Measurements from ENCODE around the gene AUTS2. TPM values are rescaled to one million over a fixed set of nuclear protein-coding genes. Genes with fewer than 3 reads are reported as not detected.

Gene AUTS2
- polyA plus RNA-seq, 6 donors from 2014 or later = 8.8 to 28.0 (median 20.9) TPM

DNA sequence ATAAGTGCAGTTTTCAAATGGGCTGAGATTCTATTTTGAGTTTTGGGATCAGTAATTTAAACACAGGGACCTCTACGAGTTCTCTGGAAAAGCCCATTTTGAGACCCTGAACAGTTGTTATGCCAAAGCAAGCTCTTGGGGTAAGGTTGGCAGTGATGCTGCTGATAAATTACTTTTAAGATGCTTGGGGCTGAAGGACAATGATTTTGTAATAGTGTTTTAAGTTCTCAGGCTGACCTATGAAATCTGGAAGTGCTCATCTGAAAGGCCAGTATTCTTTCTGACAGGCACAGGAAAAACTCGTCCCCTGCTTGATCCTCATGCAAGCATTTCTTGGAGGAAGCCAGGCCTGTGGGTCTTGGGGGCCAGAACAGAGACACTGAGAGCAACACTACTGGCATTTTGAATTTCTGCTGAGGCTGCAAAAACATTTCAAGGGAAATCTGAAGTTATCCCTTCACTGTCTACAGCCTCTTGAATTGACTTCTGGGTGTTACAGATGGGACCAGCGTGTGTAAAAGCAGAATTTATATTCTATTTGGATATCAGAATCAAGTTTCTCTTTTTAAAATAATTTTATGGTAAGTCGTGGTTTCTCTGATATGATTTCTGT, 79.7 kb downstream of the AUTS2 start:
- no peak for ATAC-seq (ENCODE audit: low read depth in 2 of 2)
- H3K27ac Mint-ChIP-seq = peak overlapping the region in 1 of 6 donors; percentile 36
- no peak overlapping the region for H3K4me3 Mint-ChIP-seq
- DNase-seq = no peak
- H3K27me3 Mint-ChIP-seq = no peaks in the 10 kb centered on the region
- H3K4me1 Mint-ChIP-seq = peaks cover 0 to 18% (median 4%) of the 10 kb centered on the region in 3 donors
- no peaks in the 10 kb centered on the region for H3K9me3 Mint-ChIP-seq
- H3K36me3 Mint-ChIP-seq = no peaks in the 10 kb centered on the region

DNA sequence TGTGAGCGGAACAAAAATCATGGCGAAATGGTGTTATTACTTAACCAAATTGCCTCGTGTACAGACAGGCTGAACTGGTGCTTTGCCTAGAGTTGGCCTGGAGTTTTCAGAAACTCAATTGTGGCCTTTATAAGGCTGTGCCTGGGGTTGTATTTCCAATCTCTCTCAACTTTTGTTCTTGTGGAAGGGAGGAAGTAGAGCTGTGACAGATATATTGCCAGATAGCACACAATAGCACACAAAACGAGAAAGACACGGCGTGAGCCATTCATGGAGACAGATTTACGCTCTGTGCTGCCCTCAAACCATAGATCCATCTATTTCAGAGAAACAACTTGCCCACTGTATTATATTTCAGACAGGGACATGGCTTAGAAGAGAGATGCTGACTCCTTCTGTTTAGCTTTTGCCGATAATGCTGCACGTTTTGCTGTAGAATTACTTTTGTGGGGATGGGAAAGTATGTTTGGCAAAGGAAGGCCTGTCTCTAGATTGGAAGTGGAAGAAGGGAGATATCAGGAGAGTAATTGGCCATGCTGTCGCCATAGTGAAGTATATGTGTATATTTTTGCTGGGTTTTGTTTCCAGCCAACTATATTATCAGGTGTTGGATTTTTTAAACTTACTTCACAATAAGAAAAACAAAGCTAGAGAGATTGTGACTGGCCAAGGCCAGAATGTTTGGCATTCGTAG, 80.4 kb downstream of the AUTS2 start:
- Mint-ChIP-seq H3K36me3 (no peaks in the 10 kb centered on the region), H3K9me3 (no peaks in the 10 kb centered on the region), H3K27ac (peak overlapping the region in 1 of 6 donors; percentile 8), H3K4me3 (no peak overlapping the region), H3K4me1 (peaks cover 0 to 18% (median 4%) of the 10 kb centered on the region in 3 donors), H3K27me3 (no peaks in the 10 kb centered on the region)
- DNase-seq (no peak), ATAC-seq (ENCODE audit: low read depth in 2 of 2) (no peak)

DNA sequence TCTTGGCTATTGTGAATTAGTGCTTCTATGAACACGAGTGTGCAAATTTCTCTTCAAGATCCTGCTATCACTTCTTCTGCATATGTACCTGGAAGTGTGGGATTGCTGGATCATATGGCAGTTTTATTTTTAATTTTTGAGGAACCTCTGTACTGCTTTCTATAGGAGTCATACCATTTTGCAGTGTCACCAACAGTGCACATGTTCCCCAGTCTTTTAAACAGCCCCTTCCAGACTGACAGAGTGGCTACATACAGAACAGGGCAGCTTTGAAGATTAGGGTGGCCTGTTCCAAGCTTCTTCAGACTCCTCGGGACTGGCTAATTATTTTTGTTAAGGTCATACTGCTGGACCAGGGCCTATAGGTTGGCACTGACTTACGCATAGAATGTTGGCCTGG, 82.9 kb downstream of the AUTS2 start:
- Mint-ChIP-seq H3K4me3 (no peak overlapping the region), H3K27ac (no peak overlapping the region), H3K9me3 (no peaks in the 10 kb centered on the region), H3K27me3 (no peaks in the 10 kb centered on the region), H3K36me3 (no peaks in the 10 kb centered on the region), H3K4me1 (peaks cover 3 to 18% (median 4%) of the 10 kb centered on the region in 3 donors)
- DNase-seq = no peak
- ATAC-seq (ENCODE audit: low read depth in 2 of 2) = no peak

DNA sequence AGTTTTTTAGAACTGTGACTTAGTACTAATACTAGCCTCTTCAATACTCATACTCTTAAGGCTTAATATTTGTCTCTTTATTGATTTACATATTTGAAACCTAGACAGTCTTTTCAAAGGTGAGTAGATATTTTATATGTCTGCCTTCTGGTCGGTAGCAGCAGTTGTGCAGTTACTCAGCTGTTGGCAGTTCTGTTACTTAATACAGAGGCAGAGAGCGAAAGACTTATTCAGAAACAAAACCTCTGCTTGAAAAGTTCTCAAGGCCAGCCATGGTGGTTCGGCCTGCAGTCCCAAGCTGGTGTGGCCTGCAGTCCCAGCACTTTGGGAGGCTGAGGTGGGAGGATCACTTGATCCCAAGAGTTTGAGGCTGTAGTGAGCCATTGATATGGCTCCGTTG, 84.2 kb downstream of the AUTS2 start:
- DNase-seq (no peak), ATAC-seq (ENCODE audit: low read depth in 2 of 2) (no peak)
- H3K27me3 Mint-ChIP-seq = no peaks in the 10 kb centered on the region
- H3K4me1 Mint-ChIP-seq = peaks cover 3 to 13% (median 4%) of the 10 kb centered on the region in 3 donors
- peak overlapping the region in 1 of 8 donors; percentile 29 for H3K4me3 Mint-ChIP-seq
- no peaks in the 10 kb centered on the region for H3K36me3 Mint-ChIP-seq
- H3K27ac Mint-ChIP-seq = peak overlapping the region in 1 of 6 donors; percentile 22
- H3K9me3 Mint-ChIP-seq = no peaks in the 10 kb centered on the region

DNA sequence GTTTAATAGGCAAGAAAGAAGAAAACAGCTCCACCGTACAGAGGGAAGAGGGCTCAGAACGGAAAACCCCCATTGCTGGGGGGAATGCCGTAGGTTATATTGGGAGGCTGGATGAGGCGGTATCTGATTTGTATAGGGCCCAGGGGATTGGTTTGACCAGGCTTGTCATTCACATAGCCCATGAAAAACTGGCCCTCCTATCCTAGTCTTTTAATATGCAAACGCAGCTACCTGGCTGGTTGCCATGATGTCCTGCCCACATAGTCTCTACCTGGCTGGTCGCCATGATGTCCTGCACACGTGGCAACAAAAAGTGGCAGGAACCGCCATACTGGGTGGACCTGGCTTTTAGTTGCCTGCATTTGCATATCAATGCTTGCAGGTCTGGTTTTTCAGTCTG, 84.7 kb downstream of the AUTS2 start:
- Mint-ChIP-seq H3K9me3 (no peaks in the 10 kb centered on the region), H3K27ac (peak overlapping the region in 1 of 6 donors; percentile 22), H3K36me3 (no peaks in the 10 kb centered on the region), H3K27me3 (no peaks in the 10 kb centered on the region), H3K4me3 (peak overlapping the region in 1 of 8 donors; percentile 29), H3K4me1 (peaks cover 3 to 12% (median 4%) of the 10 kb centered on the region in 3 donors)
- DNase-seq (no peak), ATAC-seq (ENCODE audit: low read depth in 2 of 2) (no peak)

DNA sequence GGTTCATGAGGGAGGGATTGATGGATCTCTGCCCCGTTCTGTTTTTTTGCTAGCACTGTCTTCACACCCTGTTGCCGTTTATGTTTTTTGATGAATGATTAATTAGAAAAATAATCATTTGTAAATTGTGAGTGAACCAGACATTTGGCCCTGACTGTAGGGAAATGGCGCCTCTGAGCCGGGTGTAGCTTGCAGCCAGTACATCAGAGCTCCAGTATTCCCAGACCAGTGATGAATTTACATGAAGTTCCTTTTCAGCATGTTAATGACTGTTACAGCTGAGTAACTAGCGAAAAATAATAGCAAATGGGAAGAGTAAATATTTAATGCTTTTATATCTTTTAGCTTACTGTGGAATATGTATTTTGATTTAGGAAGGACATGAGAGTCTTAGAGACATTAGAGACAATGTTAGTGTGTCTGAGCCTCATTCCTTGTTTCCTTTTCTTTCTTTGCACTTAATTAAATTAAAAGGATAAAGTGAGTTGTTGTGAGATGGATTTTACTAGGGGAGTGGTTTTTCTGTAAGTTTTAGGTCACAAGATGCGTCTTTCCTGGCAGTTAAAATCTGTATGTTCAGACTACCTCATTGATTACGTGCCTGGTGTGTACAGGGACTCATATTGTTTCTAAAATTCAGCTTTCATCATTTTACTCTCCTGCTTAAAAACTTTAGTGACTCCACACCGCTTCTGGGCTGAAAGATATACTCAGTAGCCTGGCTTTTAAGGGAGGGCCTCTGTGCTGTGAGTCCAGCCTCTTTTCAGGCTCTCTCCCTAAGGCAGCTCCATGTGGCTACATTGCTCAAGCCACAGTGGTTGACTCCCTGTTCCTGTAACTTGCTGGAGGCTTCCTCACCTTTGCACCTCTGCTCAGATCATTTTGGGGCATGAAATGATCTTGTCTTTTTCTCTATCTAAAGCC, 86.4 kb downstream of the AUTS2 start:
- ATAC-seq (ENCODE audit: low read depth in 2 of 2) = no peak
- peaks cover 0 to 5% (median 3%) of the 10 kb centered on the region in 3 donors for H3K4me1 Mint-ChIP-seq
- no peak overlapping the region for H3K4me3 Mint-ChIP-seq
- H3K36me3 Mint-ChIP-seq = no peaks in the 10 kb centered on the region
- peak overlapping the region in 3 of 6 donors; percentile 7 to 77 (median 44) for H3K27ac Mint-ChIP-seq
- H3K27me3 Mint-ChIP-seq = no peaks in the 10 kb centered on the region
- no peaks in the 10 kb centered on the region for H3K9me3 Mint-ChIP-seq
- no peak for DNase-seq

DNA sequence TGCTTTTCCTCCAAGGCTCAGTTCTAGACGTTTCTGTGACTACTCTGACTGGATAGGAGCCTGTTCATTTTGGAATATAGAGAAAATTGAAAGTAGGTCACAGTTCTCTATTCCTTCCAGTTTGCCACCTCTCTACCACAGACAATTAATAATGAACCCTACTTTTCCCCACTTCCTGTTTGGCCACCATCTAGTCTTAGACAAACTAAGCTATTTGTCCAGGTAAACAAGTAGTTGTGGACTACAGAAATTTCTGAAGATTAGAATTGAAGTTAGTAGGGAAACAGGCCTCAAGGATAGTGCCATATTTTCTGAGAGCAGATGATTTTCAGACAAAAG, 87.0 kb downstream of the AUTS2 start:
- ATAC-seq (ENCODE audit: low read depth in 2 of 2) = no peak
- H3K27ac Mint-ChIP-seq = peak overlapping the region in 2 of 6 donors; percentile 44 to 77
- H3K36me3 Mint-ChIP-seq = no peaks in the 10 kb centered on the region
- DNase-seq = no peak
- no peaks in the 10 kb centered on the region for H3K27me3 Mint-ChIP-seq
- no peak overlapping the region for H3K4me3 Mint-ChIP-seq
- H3K9me3 Mint-ChIP-seq = no peaks in the 10 kb centered on the region
- H3K4me1 Mint-ChIP-seq = peaks cover 0 to 5% (median 3%) of the 10 kb centered on the region in 3 donors

DNA sequence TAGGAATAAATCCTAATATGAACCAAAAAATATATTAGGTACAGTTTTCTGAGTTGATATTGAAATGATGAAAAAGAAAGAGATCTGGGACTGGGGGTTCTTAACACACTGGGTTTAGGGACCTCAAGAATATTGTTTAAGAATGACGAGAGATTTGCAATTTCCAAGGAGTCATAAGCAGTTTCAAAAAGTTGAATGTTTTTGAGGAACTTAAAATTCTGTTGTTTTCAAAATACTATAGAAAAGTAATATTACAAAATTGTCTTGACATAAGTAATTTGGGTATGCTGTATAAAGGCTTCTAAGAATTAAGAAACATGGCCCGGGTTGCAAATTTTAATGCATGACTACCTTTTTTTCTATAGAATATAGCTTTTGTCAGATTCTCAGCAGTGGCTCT, 88.1 kb downstream of the AUTS2 start:
- no peak for DNase-seq
- Mint-ChIP-seq H3K4me1 (peaks cover 0 to 3% (median 0%) of the 10 kb centered on the region in 3 donors), H3K9me3 (no peaks in the 10 kb centered on the region), H3K27ac (no peak overlapping the region), H3K4me3 (no peak overlapping the region), H3K36me3 (no peaks in the 10 kb centered on the region), H3K27me3 (no peaks in the 10 kb centered on the region)
- no peak for ATAC-seq (ENCODE audit: low read depth in 2 of 2)

DNA sequence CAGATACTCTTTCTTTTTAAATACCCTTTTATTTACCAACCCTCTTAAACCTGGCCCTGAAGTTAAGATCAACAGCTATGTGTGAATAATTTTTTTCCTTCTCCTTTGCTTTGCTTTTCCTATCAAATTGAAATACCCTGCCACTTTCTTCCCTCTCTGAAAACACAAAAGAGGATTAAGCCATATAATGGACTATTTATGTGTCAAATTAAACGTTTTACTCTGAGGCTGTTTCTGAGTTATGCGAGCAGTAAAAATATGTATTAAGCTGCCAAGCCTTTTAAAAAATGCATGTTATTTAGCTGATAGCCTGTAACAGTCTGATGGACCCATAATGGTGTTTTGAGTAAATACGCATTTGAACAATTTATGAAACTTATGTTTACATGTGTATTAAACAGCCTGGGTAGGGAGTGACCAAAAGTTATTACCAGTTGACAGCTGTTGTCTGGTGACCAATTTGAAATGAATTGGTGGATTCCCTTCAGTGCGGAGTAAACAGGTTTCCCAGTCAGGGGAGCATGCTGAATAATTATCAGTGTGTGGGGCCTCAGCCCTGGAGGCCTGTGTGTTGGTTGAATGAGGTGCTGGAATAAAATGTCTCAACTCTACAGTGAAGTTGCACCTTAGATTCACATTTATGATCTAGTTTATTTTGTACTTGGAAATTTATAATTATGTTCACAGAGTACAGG, 89.6 kb downstream of the AUTS2 start:
- Mint-ChIP-seq H3K4me3 (no peak overlapping the region), H3K27ac (no peak overlapping the region), H3K27me3 (no peaks in the 10 kb centered on the region), H3K4me1 (peaks cover 3 to 9% (median 5%) of the 10 kb centered on the region in 3 donors), H3K9me3 (no peaks in the 10 kb centered on the region), H3K36me3 (no peaks in the 10 kb centered on the region)
- ATAC-seq (ENCODE audit: low read depth in 2 of 2) = no peak
- no peak for DNase-seq

DNA sequence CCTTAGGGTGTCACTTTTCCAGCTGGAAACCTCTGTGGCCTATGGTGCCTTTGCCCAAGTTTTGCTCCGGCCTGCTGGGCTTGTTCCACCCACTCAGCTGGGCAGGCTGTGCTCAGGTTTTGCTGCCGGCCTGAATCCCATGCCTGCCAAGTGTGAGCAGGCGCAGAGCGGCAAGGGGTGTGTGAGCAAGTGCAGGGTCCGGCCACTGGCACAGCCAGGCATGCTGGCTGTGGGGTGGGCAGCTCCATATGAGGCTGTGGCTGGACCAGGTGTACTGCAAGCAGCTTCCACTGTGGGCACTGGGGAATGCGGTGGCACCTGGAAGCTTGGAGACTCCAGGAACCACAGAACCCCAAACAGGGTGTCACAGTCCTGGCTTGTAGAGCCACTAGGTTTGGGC, 92.1 kb downstream of the AUTS2 start:
- DNase-seq (no peak), ATAC-seq (ENCODE audit: low read depth in 2 of 2) (no peak)
- no peaks in the 10 kb centered on the region for H3K36me3 Mint-ChIP-seq
- H3K4me3 Mint-ChIP-seq = no peak overlapping the region
- peaks cover 9 to 23% (median 11%) of the 10 kb centered on the region in 3 donors for H3K4me1 Mint-ChIP-seq
- H3K27me3 Mint-ChIP-seq = no peaks in the 10 kb centered on the region
- H3K9me3 Mint-ChIP-seq = no peaks in the 10 kb centered on the region
- H3K27ac Mint-ChIP-seq = no peak overlapping the region

DNA sequence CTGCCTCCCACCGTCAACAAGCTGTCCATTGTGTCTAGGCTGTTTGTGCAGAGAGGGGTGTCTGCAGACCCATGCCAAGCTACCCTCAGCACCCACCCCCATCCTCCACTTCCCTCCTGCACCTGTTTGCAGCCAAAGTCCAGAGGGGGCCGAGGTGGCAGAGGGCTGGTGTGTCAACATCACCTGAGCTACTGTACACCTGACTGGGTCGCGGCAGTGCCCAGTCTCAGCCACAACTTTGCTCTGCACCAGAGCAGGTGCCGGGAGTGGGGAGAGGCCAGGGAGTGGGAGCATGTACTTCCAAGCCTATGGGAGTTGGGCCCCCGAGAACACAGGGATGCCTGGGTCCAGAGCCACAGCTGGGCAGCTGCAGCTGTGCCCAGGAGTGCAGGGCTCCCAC, 93.1 kb downstream of the AUTS2 start:
- H3K27ac Mint-ChIP-seq = no peak overlapping the region
- H3K9me3 Mint-ChIP-seq = no peaks in the 10 kb centered on the region
- H3K36me3 Mint-ChIP-seq = no peaks in the 10 kb centered on the region
- DNase-seq = no peak
- peaks cover 16 to 30% (median 17%) of the 10 kb centered on the region in 3 donors for H3K4me1 Mint-ChIP-seq
- no peaks in the 10 kb centered on the region for H3K27me3 Mint-ChIP-seq
- peak overlapping the region in 1 of 8 donors; percentile 17 for H3K4me3 Mint-ChIP-seq
- no peak for ATAC-seq (ENCODE audit: low read depth in 2 of 2)

DNA sequence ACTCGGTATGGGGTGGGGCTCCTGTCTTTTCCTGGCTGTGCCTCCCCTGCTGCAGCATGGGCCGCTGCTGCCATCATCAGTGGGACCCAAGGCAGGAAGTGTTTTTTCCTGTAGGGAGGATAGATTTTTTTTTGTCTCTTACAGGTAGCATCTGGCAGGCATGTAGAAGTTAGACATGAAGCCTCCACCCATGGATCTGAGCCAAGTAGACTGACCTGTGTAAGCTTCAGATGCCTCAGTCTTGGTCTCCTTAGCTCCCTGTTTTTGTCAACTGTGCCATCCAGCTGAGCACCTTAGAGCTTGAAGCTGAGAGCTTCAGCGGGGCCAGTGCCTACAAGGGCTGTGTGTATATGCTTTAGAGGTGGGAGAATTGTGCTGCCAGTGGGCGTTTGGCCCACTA, 93.5 kb downstream of the AUTS2 start:
- H3K36me3 Mint-ChIP-seq = no peaks in the 10 kb centered on the region
- H3K9me3 Mint-ChIP-seq = no peaks in the 10 kb centered on the region
- peaks cover 20 to 34% (median 21%) of the 10 kb centered on the region in 3 donors for H3K4me1 Mint-ChIP-seq
- ATAC-seq (ENCODE audit: low read depth in 2 of 2) (no peak), DNase-seq (no peak)
- H3K27ac Mint-ChIP-seq = no peak overlapping the region
- H3K4me3 Mint-ChIP-seq = peak overlapping the region in 1 of 8 donors; percentile 29
- no peaks in the 10 kb centered on the region for H3K27me3 Mint-ChIP-seq

DNA sequence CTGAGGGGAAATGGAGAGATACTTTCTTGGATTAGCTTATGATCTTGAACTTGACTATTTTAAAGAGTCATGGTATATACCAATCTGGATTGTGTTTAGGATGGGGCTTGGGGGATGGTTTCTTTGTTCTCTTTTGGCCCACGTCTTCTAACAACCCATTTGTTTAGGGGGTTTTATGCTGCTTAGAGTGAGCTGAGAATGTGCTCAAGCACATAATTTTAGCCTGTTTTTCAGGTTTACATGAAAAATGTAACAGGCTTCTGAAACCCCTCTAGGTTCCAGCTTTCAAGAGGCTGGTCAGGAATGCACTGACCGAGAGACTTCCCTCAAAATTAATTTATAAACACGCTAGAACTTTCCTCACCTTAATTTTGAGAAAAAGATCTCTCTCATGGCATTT, 94.3 kb downstream of the AUTS2 start:
- ATAC-seq (ENCODE audit: low read depth in 2 of 2) (no peak), DNase-seq (no peak)
- H3K27ac Mint-ChIP-seq = no peak overlapping the region
- H3K9me3 Mint-ChIP-seq = no peaks in the 10 kb centered on the region
- H3K4me1 Mint-ChIP-seq = peaks cover 22 to 43% (median 23%) of the 10 kb centered on the region in 3 donors
- no peaks in the 10 kb centered on the region for H3K27me3 Mint-ChIP-seq
- H3K4me3 Mint-ChIP-seq = no peak overlapping the region
- H3K36me3 Mint-ChIP-seq = no peaks in the 10 kb centered on the region

Data from naive B cell (primary cell).